Lower leg skin (tissue), 3 donors: ENCODE results near the gene EVA1A.

Experiments
- CTCF ChIP-seq, 3 donors: fragments of 450-650 bp; IDR thresholded peaks; one replicate each; pipeline ENCODE4 v1.5.1; 2016; ENCODE audit warnings: antibody characterized with exemption in 3 of 3, mild to moderate bottlenecking in 3 of 3, moderate library complexity in 2 of 3
- POLR2A ChIP-seq, 2 donors: fragments of 450-650 bp; IDR thresholded peaks; one replicate each; pipeline ENCODE4 v1.6.1; 2016 to 2017; ENCODE audit warnings: antibody characterized with exemption in 2 of 2, mild to moderate bottlenecking in 1 of 2, moderate library complexity in 1 of 2

- no peak for TF ChIP-seq CTCF (IDR thresholded peaks at IDR 0.05)
- no peak for TF ChIP-seq POLR2A (IDR thresholded peaks at IDR 0.05)
Measured at GRCh38 chr2:75512455-75513212, 48.1 kb downstream of the EVA1A start.
